Activated T-cell treated with anti-CD3 and anti-CD28 coated beads, Interleukin-2, amount 50 U/mL, for 1 hour (primary cell): ENCODE results near the gene OGA.

ENCODE experiments used
- DNase-seq: peaks from one replicate; pipeline ENCODE4 v3.0.0-alpha.2; 2020

OGA gene

GRCh38 chr10:101774589-101775272 is 43.5 kb downstream of the OGA start:
- peak; percentile 28 for DNase-seq

GRCh38 chr10:101773923-101774588 is 44.2 kb downstream of the OGA start:
- no peak for DNase-seq

GRCh38 chr10:101772895-101773761 is 45.1 kb downstream of the OGA start:
- no peak for DNase-seq

GRCh38 chr10:101772017-101772894 is 46.0 kb downstream of the OGA start:
- DNase-seq, result no peak

- DNase-seq, result no peak
Measured at GRCh38 chr10:101771380-101771779, 46.9 kb downstream of the OGA start.

- DNase-seq, result no peak
Measured at GRCh38 chr10:101770331-101771215, 47.7 kb downstream of the OGA start.

- DNase-seq, result no peak
Measured at GRCh38 chr10:101769541-101770180, 48.6 kb downstream of the OGA start.

- no peak for DNase-seq
Measured at GRCh38 chr10:101768791-101769170, 49.5 kb downstream of the OGA start.

GRCh38 chr10:101767966-101768790 is 50.1 kb downstream of the OGA start:
- no peak for DNase-seq

GRCh38 chr10:101767600-101767945 is 50.7 kb downstream of the OGA start:
- no peak for DNase-seq

- DNase-seq, result no peak
Measured at GRCh38 chr10:101766753-101767599, 51.3 kb downstream of the OGA start.

- no peak for DNase-seq
Measured at GRCh38 chr10:101766306-101766705, 51.9 kb downstream of the OGA start.

GRCh38 chr10:101763141-101763846 is 55.0 kb downstream of the OGA start:
- no peak for DNase-seq

GRCh38 chr10:101762736-101763135 is 55.5 kb downstream of the OGA start:
- no peak for DNase-seq

GRCh38 chr10:101761226-101761625 is 57.0 kb downstream of the OGA start:
- DNase-seq, result no peak

GRCh38 chr10:101760510-101760909 is 57.7 kb downstream of the OGA start:
- DNase-seq, result no peak

GRCh38 chr10:101759309-101760247 is 58.7 kb downstream of the OGA start:
- no peak for DNase-seq

GRCh38 chr10:101758858-101759257 is 59.4 kb downstream of the OGA start:
- no peak for DNase-seq
